CD4-positive, alpha-beta T cell treated with Interleukin-2 at 100 ng/mL for 4 hours (primary cell): Measurements from ENCODE around the gene MAP3K20.
A peak's percentile ranks its signal among the peaks of the same experiment; 100 is the strongest.
"Not testable (repeated sequence)": the region's sequence is repeated elsewhere in the genome, so short reads cannot be mapped to it uniquely, and the experiment has no call there.

Source experiments
- DNase-seq: peaks from one replicate; pipeline ENCODE4 v3.0.0-alpha.2; 2020; ENCODE audit warnings: low spot score

MAP3K20 gene

GRCh38 chr2:173235947-173236803 is 160.5 kb downstream of the MAP3K20 start:
- DNase-seq: no peak

- DNase-seq: no peak
These were observed 162.7 kb downstream of the MAP3K20 start for GRCh38 chr2:173238385-173238784.

GRCh38 chr2:173238831-173239230 is 163.2 kb downstream of the MAP3K20 start:
- no peak for DNase-seq

GRCh38 chr2:173239644-173240043 is 164.0 kb downstream of the MAP3K20 start:
- DNase-seq: no peak

- no peak for DNase-seq
These were observed 164.4 kb downstream of the MAP3K20 start for GRCh38 chr2:173240083-173240482.

GRCh38 chr2:173241643-173242042 is 166.0 kb downstream of the MAP3K20 start:
- DNase-seq: no peak

- no peak for DNase-seq
These were observed 171.5 kb downstream of the MAP3K20 start for GRCh38 chr2:173247156-173247555.

- no peak for DNase-seq
These were observed 172.7 kb downstream of the MAP3K20 start for GRCh38 chr2:173248381-173248780.

GRCh38 chr2:173249661-173250641 is 174.3 kb downstream of the MAP3K20 start:
- no peak for DNase-seq

GRCh38 chr2:173251225-173251624 is 175.6 kb downstream of the MAP3K20 start:
- no peak for DNase-seq

- no peak for DNase-seq
These were observed 176.9 kb downstream of the MAP3K20 start for GRCh38 chr2:173252581-173252980.

GRCh38 chr2:173254659-173255058 is 179.0 kb downstream of the MAP3K20 start:
- DNase-seq: no peak

GRCh38 chr2:173258701-173259100 is 183.1 kb downstream of the MAP3K20 start:
- DNase-seq: no peak

GRCh38 chr2:173262356-173262755 is 186.7 kb downstream of the MAP3K20 start:
- not testable (repeated sequence) for DNase-seq

- DNase-seq: no peak
These were observed 188.5 kb downstream of the MAP3K20 start for GRCh38 chr2:173264151-173264550.

GRCh38 chr2:173264603-173265366 is 189.1 kb downstream of the MAP3K20 start:
- peak; percentile 26 for DNase-seq

GRCh38 chr2:173271135-173271534 is 195.5 kb downstream of the MAP3K20 start:
- DNase-seq: no peak

GRCh38 chr2:173271825-173272224 is 196.2 kb downstream of the MAP3K20 start:
- no peak for DNase-seq

- DNase-seq: no peak
These were observed 197.2 kb downstream of the MAP3K20 start for GRCh38 chr2:173272849-173273248.

GRCh38 chr2:173278794-173279526 is 203.3 kb downstream of the MAP3K20 start:
- DNase-seq: no peak

- DNase-seq: no peak
These were observed 203.9 kb downstream of the MAP3K20 start for GRCh38 chr2:173279527-173279868.
